Activated B cell treated with CpG ODN at 0.5 μM for 24 hours (primary cell): ENCODE results near the gene CECR2. TPM values are rescaled to one million over a fixed set of nuclear protein-coding genes. Genes with fewer than 3 reads are reported as not detected.
"Not testable (repeated sequence)": the region's sequence is repeated elsewhere in the genome, so short reads cannot be mapped to it uniquely, and the experiment has no call there.

Source experiments
- ATAC-seq: fragments of 200-7000 bp; cut with Tn5 transposase; one replicate; pipeline ENCODE4 v1.10.0; 2021; ENCODE audit warnings: low read depth, mild to moderate bottlenecking, moderate library complexity
- CTCF ChIA-PET: fragments of 350-600 bp; sonication (Branson Sonifier 250); formaldehyde crosslinking; loops from one replicate; lab custom pipeline; 2021; ENCODE audit warnings: antibody characterized with exemption; lab: Charles Lee
- POLR2A ChIA-PET: fragments of 350-600 bp; sonication (Branson Sonifier 250); formaldehyde crosslinking; loops from one replicate; lab custom pipeline; 2021; ENCODE audit warnings: antibody characterized with exemption; lab: Charles Lee
- DNase-seq: peaks from one replicate; pipeline ENCODE4 v3.0.0; 2022
- H3K27ac Mint-ChIP-seq: one replicate; pipeline ENCODE4 v1.8.0; 2020; ENCODE audit warnings: mixed read lengths
- H3K27me3 Mint-ChIP-seq: one replicate; pipeline ENCODE4 v1.8.0; 2021; ENCODE audit warnings: mixed read lengths
- H3K36me3 Mint-ChIP-seq: one replicate; pipeline ENCODE4 v1.8.0; 2021; ENCODE audit warnings: low read depth, mixed read lengths
- H3K4me1 Mint-ChIP-seq: one replicate; pipeline ENCODE4 v1.8.0; 2021; ENCODE audit warnings: mixed read lengths
- H3K4me3 Mint-ChIP-seq: one replicate; pipeline ENCODE4 v1.8.0; 2020; ENCODE audit warnings: mild to moderate bottlenecking, mixed read lengths
- H3K9me3 Mint-ChIP-seq: one replicate; pipeline ENCODE4 v1.8.0; 2020; ENCODE audit warnings: mixed read lengths
- CTCF ChIP-seq: fragments of 200-600 bp; IDR thresholded peaks from one replicate; pipeline ENCODE4 v1.8.0; 2022; ENCODE audit warnings: antibody characterized with exemption, mild to moderate bottlenecking
- intact Hi-C: fragments of 100-400 bp; cut with micrococcal nuclease; formaldehyde crosslinking; loops from one replicate; pipeline ENCODE4 v1.15.1; 2024
- total RNA-seq: library from RNA; stranded (reverse); gene quantifications from 2 replicates; pipeline ENCODE4 v1.2.3, GENCODE V29; 2022

CECR2 gene
- total RNA-seq, 1 donor from 2014 or later: 2.5 TPM

GRCh38 chr22:17418890-17419324 lies 49.6 kb downstream of the CECR2 start:
- POLR2A ChIA-PET: no interaction called here
- Mint-ChIP-seq H3K4me3 (no peak overlapping the region), H3K27ac (no peak overlapping the region), H3K9me3 (no peaks in the 10 kb centered on the region), H3K27me3 (no peaks in the 10 kb centered on the region), H3K4me1 (no peaks in the 10 kb centered on the region), H3K36me3 (no peaks in the 10 kb centered on the region)
- intact Hi-C loops: no loop called here
- DNase-seq (no peak), ATAC-seq (no peak)
- CTCF ChIA-PET: no interaction called here
- no peak for TF ChIP-seq CTCF

- no peaks in the 10 kb centered on the region for H3K9me3 Mint-ChIP-seq
- H3K4me1 Mint-ChIP-seq: no peaks in the 10 kb centered on the region
- H3K27ac Mint-ChIP-seq: no peak overlapping the region
- no peaks in the 10 kb centered on the region for H3K36me3 Mint-ChIP-seq
- intact Hi-C loops: no loop called here
- ATAC-seq (no peak), DNase-seq (no peak)
- ChIA-PET POLR2A (no interaction called here), CTCF (no interaction called here)
- no peaks in the 10 kb centered on the region for H3K27me3 Mint-ChIP-seq
- TF ChIP-seq CTCF: no peak
- no peak overlapping the region for H3K4me3 Mint-ChIP-seq
These were observed 50.1 kb downstream of the CECR2 start for GRCh38 chr22:17419348-17419747.

GRCh38 chr22:17422736-17423343 lies 53.6 kb downstream of the CECR2 start:
- DNase-seq: no peak
- POLR2A ChIA-PET: no interaction called here
- TF ChIP-seq CTCF: no peak
- Mint-ChIP-seq H3K27ac (no peak overlapping the region), H3K36me3 (no peaks in the 10 kb centered on the region), H3K9me3 (no peaks in the 10 kb centered on the region), H3K4me3 (no peak overlapping the region), H3K27me3 (peaks cover 3% of the 10 kb centered on the region), H3K4me1 (no peaks in the 10 kb centered on the region)
- ATAC-seq: no peak
- intact Hi-C loops: no loop called here
- CTCF ChIA-PET: no interaction called here

GRCh38 chr22:17423616-17424015 lies 54.4 kb downstream of the CECR2 start:
- TF ChIP-seq CTCF: no peak
- no peaks in the 10 kb centered on the region for H3K36me3 Mint-ChIP-seq
- ATAC-seq (no peak), DNase-seq (no peak)
- CTCF ChIA-PET: interaction anchor here (0.6 kb wide), 1 partner anchor 22 kb away, joined by 3 read pairs; no protein-coding TSS in a partner anchor
- H3K4me1 Mint-ChIP-seq: no peaks in the 10 kb centered on the region
- no peak overlapping the region for H3K27ac Mint-ChIP-seq
- no peaks in the 10 kb centered on the region for H3K9me3 Mint-ChIP-seq
- peaks cover 7% of the 10 kb centered on the region for H3K27me3 Mint-ChIP-seq
- H3K4me3 Mint-ChIP-seq: no peak overlapping the region
- intact Hi-C loops: no loop called here
- POLR2A ChIA-PET: no interaction called here

- H3K9me3 Mint-ChIP-seq, CTCF ChIA-PET, ATAC-seq, H3K4me3 Mint-ChIP-seq, DNase-seq, H3K36me3 Mint-ChIP-seq, H3K27ac Mint-ChIP-seq, POLR2A ChIA-PET, intact Hi-C loops, H3K4me1 Mint-ChIP-seq: not testable (repeated sequence)
- H3K27me3 Mint-ChIP-seq: peaks cover 18% of the 10 kb centered on the region
These were observed 58.3 kb downstream of the CECR2 start for GRCh38 chr22:17427528-17427927.

GRCh38 chr22:17429516-17429915 lies 60.3 kb downstream of the CECR2 start:
- no peaks in the 10 kb centered on the region for H3K9me3 Mint-ChIP-seq
- TF ChIP-seq CTCF: no peak
- ATAC-seq: no peak
- H3K27me3 Mint-ChIP-seq: peaks cover 18% of the 10 kb centered on the region
- H3K27ac Mint-ChIP-seq: no peak overlapping the region
- H3K4me3 Mint-ChIP-seq: no peak overlapping the region
- no peak for DNase-seq
- no peaks in the 10 kb centered on the region for H3K36me3 Mint-ChIP-seq
- H3K4me1 Mint-ChIP-seq: peaks cover 10% of the 10 kb centered on the region
- CTCF ChIA-PET: no interaction called here
- POLR2A ChIA-PET: no interaction called here
- intact Hi-C loops: no loop called here
